DOHH2 (cell line): ENCODE measurements around the gene ARID4B.

Experiments used
- EZH2phosphoT487 ChIP-seq: fragments of 200-600 bp; sonication (generic); IDR thresholded peaks from 2 replicates; pipeline ENCODE4 v1.6.1; 2017; ENCODE audit warnings: borderline replicate concordance, mild to moderate bottlenecking, antibody characterized with exemption, low read length, moderate library complexity, mixed read lengths
- TF ChIP-seq, protein P1 (sequence below): fragments of 200-600 bp; sonication (generic); IDR thresholded peaks from one replicate; pipeline ENCODE4 v1.5.1; 2014; ENCODE audit warnings: antibody characterized with exemption, mild to moderate bottlenecking, low read depth, low read length; ENCODE audit not compliant: poor library complexity, severe bottlenecking

DNA sequence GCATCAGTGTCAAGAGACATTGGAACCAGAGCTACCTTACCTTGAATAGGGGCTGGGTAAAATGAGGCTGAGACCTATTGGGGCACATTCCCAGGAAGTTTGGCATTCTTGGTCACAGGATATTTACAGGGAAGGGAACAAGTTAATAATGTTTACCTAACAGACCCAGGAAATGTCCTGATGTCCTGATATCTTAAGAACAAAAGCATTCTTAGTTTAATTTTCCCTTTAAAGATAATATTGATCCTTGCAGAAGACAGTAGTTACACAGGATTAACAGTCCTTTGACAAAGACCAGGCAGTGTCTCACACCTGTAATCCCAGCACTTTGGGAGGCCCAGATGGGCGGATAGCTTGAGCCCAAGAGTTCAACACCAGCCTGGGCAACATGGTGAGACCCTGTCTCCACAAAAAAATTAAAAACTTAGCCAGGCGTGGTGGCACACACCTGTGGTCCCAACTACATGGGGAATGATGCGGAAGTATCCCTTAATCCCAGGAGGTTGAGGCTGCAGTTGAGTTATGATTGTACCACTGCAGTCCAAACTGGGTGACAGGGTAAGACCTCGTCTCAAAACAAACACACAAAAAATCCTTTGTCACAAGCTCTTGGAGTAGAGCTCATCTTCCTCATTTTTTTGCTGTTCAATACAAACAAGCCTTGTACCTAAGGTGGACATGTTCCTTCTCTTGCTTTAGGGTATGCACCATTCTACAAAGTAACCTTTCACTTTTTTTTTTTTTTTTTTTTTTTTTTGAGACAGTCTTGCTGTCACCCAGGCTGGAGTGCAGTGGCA is 198.0 kb downstream of the ARID4B start:
- TF ChIP-seq, protein P1, sequence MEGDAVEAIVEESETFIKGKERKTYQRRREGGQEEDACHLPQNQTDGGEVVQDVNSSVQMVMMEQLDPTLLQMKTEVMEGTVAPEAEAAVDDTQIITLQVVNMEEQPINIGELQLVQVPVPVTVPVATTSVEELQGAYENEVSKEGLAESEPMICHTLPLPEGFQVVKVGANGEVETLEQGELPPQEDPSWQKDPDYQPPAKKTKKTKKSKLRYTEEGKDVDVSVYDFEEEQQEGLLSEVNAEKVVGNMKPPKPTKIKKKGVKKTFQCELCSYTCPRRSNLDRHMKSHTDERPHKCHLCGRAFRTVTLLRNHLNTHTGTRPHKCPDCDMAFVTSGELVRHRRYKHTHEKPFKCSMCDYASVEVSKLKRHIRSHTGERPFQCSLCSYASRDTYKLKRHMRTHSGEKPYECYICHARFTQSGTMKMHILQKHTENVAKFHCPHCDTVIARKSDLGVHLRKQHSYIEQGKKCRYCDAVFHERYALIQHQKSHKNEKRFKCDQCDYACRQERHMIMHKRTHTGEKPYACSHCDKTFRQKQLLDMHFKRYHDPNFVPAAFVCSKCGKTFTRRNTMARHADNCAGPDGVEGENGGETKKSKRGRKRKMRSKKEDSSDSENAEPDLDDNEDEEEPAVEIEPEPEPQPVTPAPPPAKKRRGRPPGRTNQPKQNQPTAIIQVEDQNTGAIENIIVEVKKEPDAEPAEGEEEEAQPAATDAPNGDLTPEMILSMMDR, result no peak
- TF ChIP-seq EZH2phosphoT487, result no peak
